ENCODE measurements around the gene SPOCD1.
A peak's percentile ranks its signal among the peaks of the same experiment; 100 is the strongest.

SPOCD1 gene

DNA sequence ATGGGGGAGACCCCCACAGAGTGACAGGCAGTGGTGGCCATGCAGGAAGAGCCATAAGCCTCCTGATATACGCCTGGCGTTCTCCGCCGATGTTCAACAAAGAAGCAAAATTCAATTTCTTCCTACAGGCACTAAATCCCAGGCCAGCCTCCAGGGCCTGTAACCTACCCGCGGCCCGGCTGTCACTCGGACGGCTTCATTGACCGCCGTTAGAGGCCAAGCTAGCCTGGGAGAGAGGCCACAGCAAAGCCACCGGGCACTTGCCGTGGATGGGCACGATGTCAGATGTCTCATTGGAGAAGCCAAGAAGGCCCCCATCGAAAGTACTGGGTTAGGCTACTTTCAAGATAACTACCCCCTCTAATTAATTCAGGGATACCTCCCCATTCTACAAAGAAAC, 61.4 kb downstream of the SPOCD1 start:
- DNase-seq, result no peak

DNA sequence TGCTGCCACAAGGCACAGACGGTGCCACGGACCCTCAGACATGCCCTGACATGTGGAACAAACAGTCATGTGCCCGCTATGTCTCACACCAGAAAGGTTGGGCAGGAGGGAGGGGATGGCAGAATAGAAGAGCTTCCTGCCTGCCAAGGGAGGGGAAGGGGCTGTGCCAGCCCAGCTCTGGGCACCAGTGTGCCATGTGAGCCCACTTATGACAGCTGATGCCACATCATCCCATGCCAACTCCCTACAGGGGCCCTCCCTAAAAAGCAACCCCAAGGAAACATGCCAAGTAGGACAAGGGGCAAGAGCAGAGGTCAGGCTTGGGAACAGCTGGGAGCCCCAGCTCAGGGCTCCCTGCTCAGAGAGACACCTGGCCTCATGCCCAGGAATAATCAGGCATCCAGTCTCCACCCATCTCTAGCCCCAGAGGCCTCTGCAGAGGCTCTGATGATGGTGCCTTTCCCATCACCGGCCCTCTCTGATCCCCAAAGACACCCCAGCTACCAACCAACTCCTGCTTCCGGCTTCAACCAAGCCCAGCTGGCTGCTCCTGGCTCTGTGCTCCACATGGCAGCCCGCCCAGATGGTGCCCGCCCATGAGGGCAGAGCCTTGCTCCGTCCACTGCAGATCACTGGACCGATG, 62.0 kb downstream of the SPOCD1 start:
- DNase-seq, result no peak

DNA sequence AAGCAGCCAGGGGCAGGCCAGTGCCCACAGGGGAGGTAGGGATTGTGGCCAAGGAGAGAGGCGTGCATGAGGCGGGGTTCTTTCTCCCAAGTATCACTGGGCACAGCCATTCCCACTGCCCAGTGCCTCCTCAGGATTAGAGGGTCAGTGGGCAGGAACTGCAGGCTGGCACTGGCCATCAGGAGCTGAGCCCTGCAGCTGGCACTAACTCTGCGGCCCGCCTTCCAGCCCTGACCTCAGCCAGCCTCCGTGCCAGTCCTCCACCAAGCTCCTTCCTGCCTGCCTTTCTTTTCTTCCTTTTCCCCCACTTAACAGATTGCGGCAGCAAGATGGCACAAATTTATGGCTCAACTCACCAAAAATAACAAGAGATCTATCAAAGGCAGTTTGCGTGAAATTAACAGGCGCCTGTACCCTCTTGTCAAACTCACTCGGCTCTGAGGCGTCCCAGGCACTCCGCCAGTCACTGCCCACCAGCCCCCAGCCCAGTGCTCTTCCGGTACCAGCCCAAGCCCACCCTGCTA, 62.8 kb downstream of the SPOCD1 start:
- DNase-seq, result no peak

DNA sequence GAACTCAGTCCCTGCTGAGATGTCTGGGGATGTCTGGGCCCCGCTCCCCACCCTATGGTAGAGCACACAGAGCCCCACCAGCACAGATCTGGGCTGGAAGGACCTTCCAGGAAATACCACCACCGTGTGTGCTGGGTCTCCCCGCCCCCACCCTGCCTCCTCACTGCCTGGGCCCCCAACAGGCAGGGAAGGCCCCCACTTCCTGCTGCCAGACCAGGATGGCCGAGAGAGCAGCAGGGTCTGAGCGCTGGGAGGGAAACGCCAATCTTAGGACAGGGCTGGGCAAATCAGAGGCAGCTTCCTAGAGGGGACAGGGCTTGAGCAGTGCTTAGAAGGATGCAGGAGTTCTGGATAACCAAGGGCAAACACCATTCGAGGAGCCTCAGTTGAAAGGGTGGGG, 63.6 kb downstream of the SPOCD1 start:
- DNase-seq, result no peak

DNA sequence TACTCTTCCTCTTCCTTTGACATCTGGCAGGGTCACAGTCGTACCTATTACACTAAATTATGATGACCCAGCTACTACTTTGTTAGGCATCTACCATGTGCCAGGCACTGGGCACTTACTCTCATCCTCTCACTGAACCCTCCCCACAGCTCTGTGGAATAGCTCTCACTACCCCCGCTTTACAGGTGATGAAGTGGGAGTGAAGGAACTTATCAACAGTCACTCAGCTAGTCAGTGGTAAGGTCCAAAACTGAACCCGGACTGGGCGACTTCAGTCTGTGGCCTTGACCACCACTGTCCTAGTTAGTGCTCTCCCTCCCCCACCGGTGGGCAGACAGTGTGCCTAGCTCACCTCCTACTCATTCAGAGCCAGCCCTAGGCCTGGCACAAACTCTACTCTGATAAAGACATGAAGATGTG, 64.0 kb downstream of the SPOCD1 start:
- no peak for DNase-seq

GRCh38 chr1:31750858-31751510, 64.8 kb downstream of the SPOCD1 start:
- DNase-seq, result no peak

DNA sequence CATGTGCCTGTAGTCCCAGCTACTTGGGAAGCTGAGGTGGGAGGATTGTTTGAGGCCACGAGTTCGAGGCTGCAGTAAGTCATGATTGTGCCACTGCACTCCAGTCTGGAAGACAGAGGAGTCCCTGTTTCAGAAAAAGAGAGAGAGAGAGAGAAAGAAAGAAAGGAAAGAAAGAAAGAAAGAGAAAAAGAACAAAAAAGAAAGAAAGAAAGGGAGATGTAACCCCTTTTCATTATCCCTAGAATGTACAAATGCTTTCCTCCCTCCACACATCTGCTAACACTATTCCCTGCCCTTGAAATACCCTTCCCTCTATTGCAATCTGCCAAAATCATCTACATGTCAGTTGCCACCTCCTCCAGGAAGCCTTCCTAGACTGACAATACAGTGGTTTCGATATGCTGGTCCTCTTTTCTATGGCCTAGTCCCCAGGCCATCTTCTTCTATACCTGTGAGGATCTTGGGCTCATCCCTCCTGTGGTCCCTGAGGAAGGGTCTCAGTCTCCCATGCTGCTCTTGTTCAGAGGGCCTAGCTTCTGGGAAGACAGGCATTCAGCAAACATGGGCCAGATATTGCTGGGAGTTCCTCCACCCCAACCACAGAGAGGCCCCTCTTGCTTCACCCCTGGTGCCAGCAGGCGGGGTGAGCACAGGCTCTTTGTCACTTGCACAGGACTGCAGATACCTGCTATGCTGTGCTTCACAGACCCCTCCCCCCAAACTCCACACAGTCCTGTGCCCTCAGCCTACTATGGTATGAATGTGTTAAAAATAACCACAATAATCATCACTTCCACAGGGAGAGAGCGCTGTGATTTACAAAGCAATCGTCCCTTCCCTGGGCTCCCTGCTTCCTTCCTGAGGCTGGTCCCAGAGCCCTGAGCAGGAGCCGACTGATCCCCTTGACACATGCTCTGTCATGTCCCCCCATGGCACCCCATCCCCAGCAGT, 65.8 kb downstream of the SPOCD1 start:
- DNase-seq, result no peak

- no peak for DNase-seq
Observed at GRCh38 chr1:31748365-31748764, 67.5 kb downstream of the SPOCD1 start.

DNA sequence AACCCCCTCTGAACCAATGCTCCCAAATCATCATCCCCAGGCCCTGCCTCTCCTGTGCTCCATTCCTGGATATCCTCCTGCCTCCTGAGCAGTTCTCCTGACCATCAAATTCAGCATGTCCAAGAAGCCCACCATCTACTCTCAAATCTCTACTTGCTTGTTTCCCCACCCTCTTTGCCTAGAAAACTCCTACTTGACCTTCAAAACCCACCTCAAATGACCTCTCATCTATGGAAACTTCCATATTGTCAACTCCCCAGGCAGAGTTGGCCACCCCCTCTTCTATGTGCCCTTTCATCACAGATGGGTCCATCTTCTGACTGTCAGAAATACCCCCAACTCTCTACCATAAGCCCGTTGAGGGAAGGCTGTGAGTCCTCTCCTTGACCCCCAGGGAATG, 68.5 kb downstream of the SPOCD1 start:
- no peak for DNase-seq

DNA sequence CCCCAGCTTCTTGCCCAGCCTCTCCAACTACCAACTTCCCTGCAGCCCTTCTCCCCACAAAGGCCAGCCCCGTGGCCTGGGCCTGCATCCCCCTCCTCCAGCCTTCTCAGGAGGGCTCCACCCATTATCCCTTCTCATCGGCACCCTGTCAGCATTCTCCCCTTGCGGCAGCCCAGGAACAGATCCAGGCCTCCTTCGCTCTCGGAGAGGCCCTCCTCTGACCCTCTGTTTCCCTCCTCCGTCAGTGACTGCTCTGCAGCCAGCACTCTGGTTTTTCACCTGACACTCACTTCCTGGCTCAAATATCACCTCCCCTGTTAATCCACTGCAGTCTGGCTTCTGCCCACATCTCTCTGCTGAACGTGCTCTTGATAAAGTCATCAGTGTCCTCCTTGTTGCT, 69.1 kb downstream of the SPOCD1 start:
- no peak for DNase-seq

GRCh38 chr1:31745946-31746670, 69.7 kb downstream of the SPOCD1 start:
- no peak for DNase-seq

DNA sequence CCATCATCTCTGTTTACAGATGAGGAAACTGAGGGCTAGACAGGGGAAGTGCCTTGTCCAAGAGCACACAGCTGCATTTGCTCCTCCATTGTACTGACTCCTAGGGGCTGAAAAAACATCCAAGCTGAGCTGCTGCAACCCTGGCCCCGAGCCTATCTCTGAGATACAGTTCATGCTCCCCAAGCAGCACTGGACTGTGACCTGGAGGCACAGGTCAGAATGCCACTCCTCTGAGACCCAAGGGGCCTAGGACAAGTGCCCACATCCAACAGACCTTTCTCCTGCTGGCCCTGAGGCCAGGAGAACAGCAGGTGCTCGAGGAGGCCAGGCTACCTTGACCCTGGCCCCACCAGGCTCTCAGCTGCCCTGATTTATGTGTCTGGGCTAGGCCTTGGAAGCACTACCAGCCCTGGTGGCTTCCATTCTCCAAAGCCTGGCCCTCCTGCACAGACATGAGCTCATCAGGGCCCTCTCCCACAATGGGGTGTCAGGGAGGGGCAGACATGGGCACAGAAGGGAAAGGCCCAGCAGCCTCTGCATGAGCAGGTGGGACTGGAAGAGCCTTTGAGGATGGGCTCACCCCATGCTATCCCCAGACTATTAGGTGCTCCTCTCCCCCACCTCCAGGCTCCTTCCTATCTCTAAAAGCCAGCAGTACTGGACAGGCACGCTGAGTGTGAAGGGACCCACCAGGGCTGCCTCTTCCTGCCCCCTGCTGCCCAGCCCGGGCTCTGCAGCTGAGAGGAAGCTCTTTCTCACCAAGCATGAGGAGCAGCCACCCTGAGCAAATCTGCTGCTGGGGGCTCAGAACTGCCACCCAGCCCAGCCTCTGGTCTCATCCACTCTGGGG, 70.5 kb downstream of the SPOCD1 start:
- DNase-seq, result peak; percentile 45

GRCh38 chr1:31744165-31744888, 71.5 kb downstream of the SPOCD1 start:
- DNase-seq, result no peak

GRCh38 chr1:31742462-31743212, 73.2 kb downstream of the SPOCD1 start:
- no peak for DNase-seq

Data from activated gamma-delta T cell (primary cell).